Measurements from ENCODE around the gene ROR1. TPM values are rescaled to one million over a fixed set of nuclear protein-coding genes. Genes with fewer than 3 reads are reported as not detected.
A peak's percentile ranks its signal among the peaks of the same experiment; 100 is the strongest.

Gene ROR1
- total and polyA plus RNA-seq, 9 of the 15 experiments (the other 6 are each of a cell fraction or from before 2014, with no cell fraction given): 0.02 TPM; not detected in 8

DNA sequence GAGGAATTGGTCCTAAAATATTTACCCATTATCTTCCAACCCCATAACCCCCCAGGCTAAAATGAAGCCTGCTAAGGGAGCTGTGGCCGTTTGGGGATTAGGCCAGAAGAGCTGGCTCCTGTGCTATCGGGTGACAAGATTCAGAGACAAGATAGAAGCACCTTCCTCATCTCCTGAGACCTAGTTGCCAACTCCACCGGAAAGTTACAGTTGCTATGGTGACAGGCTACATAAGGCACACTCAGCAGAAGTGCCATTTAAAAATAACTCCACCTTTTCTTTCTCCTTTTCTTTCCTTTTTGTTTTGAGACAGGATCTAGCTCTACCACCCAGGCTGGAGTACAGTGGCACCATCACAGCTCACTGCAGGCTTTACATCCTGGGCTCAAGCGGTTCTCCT, 43.6 kb upstream of the ROR1 start:
- 4% methylated on average over 4 of the region's 4 CpGs for WGBS (ENCODE audit: insufficient coverage, low coverage, missing lambda C conversion rate)
- Histone ChIP-seq H3K79me2 (ENCODE audit: control insufficient read depth, insufficient read depth, low read length) (no peaks in the 10 kb centered on the region), H3K27ac (ENCODE audit: extremely low read depth, low read depth, low read length) (no peak overlapping the region), H3K4me1 (replicated peaks in 1 of 2; ENCODE audit: control insufficient read depth in 2 of 2, insufficient read depth in 2 of 2, low read length in 2 of 2) (no peaks in the 10 kb centered on the region), H3K9me1 (ENCODE audit: control insufficient read depth, insufficient read depth, low read length) (no peaks in the 10 kb centered on the region), H4K20me1 (replicated peaks; ENCODE audit: control insufficient read depth, insufficient read depth, low read length) (no peaks in the 10 kb centered on the region), H2AFZ (ENCODE audit: low read depth, low read length) (no peak overlapping the region), H3K4me3 (no peak overlapping the region), H3K9ac (ENCODE audit: insufficient read depth in 1 of 2, low read depth in 2 of 2, low read length in 2 of 2) (no peak overlapping the region), H3K4me2 (ENCODE audit: insufficient read depth, low read length) (no peak overlapping the region), H3K36me3 (ENCODE audit: control insufficient read depth, insufficient read depth, low read length) (no peaks in the 10 kb centered on the region), H3K9me3 (replicated peaks; ENCODE audit: control insufficient read depth, insufficient read depth, low read depth, low read length) (no peaks in the 10 kb centered on the region), H3K27me3 (ENCODE audit: control insufficient read depth in 2 of 2, insufficient read depth in 2 of 2, low read length in 2 of 2) (no peaks in the 10 kb centered on the region)
- no peak for DNase-seq (ENCODE audit: extremely low read depth in 1 of 4, low spot score in 3 of 4)
- in situ Hi-C loops (cut with MboI) (no loop called here), intact Hi-C loops (cut with micrococcal nuclease) (no loop called here)
- BruUV-seq (replicated peaks): no TSS peak
- no peak for ATAC-seq
- no peak for FAIRE-seq
- peak; percentile 72 for TF ChIP-seq RFX1 (IDR thresholded peaks at IDR 0.05)
- TF ChIP-seq STAG1 (CRISPR knock-in tag; IDR thresholded peaks at IDR 0.05; ENCODE audit: borderline replicate concordance): no peak
- CTCF ChIA-PET (ENCODE audit: low intra/inter-chr PET ratio): no interaction called here
- POLR2A ChIA-PET: interaction anchor here (1.0 kb wide), 1 partner anchor 21 kb away, joined by 3 read pairs; no protein-coding TSS in a partner anchor

DNA sequence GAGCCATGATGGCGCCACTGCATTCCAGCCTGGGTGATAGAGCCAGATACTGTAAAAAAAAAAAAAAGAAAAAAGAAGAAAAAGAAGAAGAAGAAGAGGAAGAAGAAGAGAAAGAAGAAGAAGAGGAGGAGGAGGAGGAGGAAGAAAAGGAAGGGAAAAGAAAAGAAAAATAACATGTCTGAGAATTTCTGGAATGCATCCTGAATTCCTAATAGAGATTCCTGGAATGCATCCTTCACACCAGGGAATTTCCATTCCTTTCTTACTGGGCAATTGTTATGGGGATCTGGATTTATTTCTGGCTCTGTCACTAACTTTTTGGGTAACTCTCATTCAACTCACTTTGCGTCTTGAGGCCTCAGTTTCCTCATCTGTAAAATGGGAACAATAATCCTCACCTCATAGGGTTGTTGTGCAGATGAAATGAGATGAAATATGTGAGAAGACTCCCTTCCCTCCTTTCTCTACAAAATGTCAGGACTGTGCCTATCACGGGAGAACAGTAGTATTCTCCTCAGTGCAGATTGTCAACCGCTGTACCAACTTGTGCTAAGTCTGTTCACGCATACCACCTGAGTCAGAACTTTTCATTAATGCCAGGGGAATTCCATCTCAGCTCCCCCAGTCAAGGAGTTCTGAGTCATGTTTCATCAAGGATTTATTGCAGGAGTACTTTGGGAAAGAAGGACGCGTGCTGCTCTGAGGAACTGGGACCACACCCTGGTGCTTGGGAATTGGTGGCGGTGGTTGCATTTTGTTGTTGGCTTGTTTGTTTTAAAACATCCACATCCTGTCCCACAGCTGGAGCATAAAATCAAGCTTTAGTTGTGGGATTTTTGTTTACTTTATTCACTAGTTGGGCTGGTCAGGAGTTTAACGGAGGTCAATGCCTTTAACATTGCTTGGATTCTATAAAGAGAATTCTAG, 42.4 kb upstream of the ROR1 start:
- H4K20me1 ChIP-seq (replicated peaks; ENCODE audit: control insufficient read depth, insufficient read depth, low read length): no peaks in the 10 kb centered on the region
- H3K79me2 ChIP-seq (ENCODE audit: control insufficient read depth, insufficient read depth, low read length): no peaks in the 10 kb centered on the region
- in situ Hi-C loops (cut with MboI): no loop called here
- FAIRE-seq (no peak), ATAC-seq (no peak), DNase-seq (ENCODE audit: extremely low read depth in 1 of 4, low spot score in 3 of 4) (no peak)
- no peak overlapping the region for H2AFZ ChIP-seq (ENCODE audit: low read depth, low read length)
- no peak overlapping the region for H3K4me2 ChIP-seq (ENCODE audit: insufficient read depth, low read length)
- no peaks in the 10 kb centered on the region for H3K9me1 ChIP-seq (ENCODE audit: control insufficient read depth, insufficient read depth, low read length)
- no peak overlapping the region for H3K27ac ChIP-seq (ENCODE audit: extremely low read depth, low read depth, low read length)
- ChIA-PET CTCF (ENCODE audit: low intra/inter-chr PET ratio) (no interaction called here), POLR2A (interaction anchor here (1.1 kb wide), 1 partner anchor 25 kb away, joined by 3 read pairs; no protein-coding TSS in a partner anchor)
- no peaks in the 10 kb centered on the region for H3K9me3 ChIP-seq (replicated peaks; ENCODE audit: control insufficient read depth, insufficient read depth, low read depth, low read length)
- H3K27me3 ChIP-seq (ENCODE audit: control insufficient read depth in 2 of 2, insufficient read depth in 2 of 2, low read length in 2 of 2): no peaks in the 10 kb centered on the region
- intact Hi-C loops (cut with micrococcal nuclease): no loop called here
- 8% methylated on average over 9 of the region's 9 CpGs for WGBS (ENCODE audit: insufficient coverage, low coverage, missing lambda C conversion rate)
- H3K9ac ChIP-seq (ENCODE audit: insufficient read depth in 1 of 2, low read depth in 2 of 2, low read length in 2 of 2): no peak overlapping the region
- H3K4me3 ChIP-seq: no peak overlapping the region
- no TSS peak for BruUV-seq (replicated peaks)
- H3K36me3 ChIP-seq (ENCODE audit: control insufficient read depth, insufficient read depth, low read length): no peaks in the 10 kb centered on the region
- no peaks in the 10 kb centered on the region for H3K4me1 ChIP-seq (replicated peaks in 1 of 2; ENCODE audit: control insufficient read depth in 2 of 2, insufficient read depth in 2 of 2, low read length in 2 of 2)
- TF ChIP-seq KDM1A (IDR thresholded peaks at IDR 0.05) (peak; percentile 13 to 26; a peak in 1 of 4 replicates), RBM25 (IDR thresholded peaks at IDR 0.05; ENCODE audit: low read depth, low read length, severe bottlenecking) (peak; percentile 94), ZNF644 (tag; IDR thresholded peaks at IDR 0.05; ENCODE audit: low read depth) (no peak), CHD4 (IDR thresholded peaks at IDR 0.05; ENCODE audit: insufficient read depth, insufficient replicate concordance, low read depth, low read length, poor library complexity, severe bottlenecking) (peak; percentile 62), BCOR (IDR thresholded peaks at IDR 0.05) (peak; percentile 61; the same call in 1 of the 2 replicates), DNMT1 (IDR thresholded peaks at IDR 0.05) (no peak)
- TF ChIP-seq, protein P1, sequence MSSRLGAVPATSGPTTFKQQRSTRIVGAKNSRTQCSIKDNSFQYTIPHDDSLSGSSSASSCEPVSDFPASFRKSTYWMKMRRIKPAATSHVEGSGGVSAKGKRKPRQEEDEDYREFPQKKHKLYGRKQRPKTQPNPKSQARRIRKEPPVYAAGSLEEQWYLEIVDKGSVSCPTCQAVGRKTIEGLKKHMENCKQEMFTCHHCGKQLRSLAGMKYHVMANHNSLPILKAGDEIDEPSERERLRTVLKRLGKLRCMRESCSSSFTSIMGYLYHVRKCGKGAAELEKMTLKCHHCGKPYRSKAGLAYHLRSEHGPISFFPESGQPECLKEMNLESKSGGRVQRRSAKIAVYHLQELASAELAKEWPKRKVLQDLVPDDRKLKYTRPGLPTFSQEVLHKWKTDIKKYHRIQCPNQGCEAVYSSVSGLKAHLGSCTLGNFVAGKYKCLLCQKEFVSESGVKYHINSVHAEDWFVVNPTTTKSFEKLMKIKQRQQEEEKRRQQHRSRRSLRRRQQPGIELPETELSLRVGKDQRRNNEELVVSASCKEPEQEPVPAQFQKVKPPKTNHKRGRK (tag; IDR thresholded peaks at IDR 0.05): peak; percentile 81
